ENCODE measurements around the gene ZFHX3. TPM values are rescaled to one million over a fixed set of nuclear protein-coding genes. Genes with fewer than 3 reads are reported as not detected.

ZFHX3 gene
- total and polyA plus RNA-seq, 2 experiments from 2014 or later: 2.8 to 3.9 TPM

GRCh38 chr16:72873853-72874252 is 174.1 kb downstream of the ZFHX3 start:
- no peaks in the 10 kb centered on the region for H3F3A ChIP-seq (ENCODE audit: insufficient read depth)
- TF ChIP-seq EZH2 (IDR thresholded peaks at IDR 0.05; ENCODE audit: insufficient read depth, poor library complexity, severe bottlenecking) (no peak), EZH2phosphoT487 (IDR thresholded peaks at IDR 0.05; ENCODE audit: insufficient read depth, low read depth) (no peak)
- no peaks in the 10 kb centered on the region for H3K36me3 ChIP-seq (ENCODE audit: low read depth)
- no peaks in the 10 kb centered on the region for H4K20me1 ChIP-seq (ENCODE audit: insufficient read depth)
- WGBS, 2 experiments (ENCODE audit: low coverage in 1 of 2, low lambda C conversion rate in 2 of 2, missing lambda C conversion rate in 2 of 2): 91 to 94% methylated on average over 8 of the region's 8 CpGs
- in situ Hi-C loops (cut with MboI): no loop called here
- H3K4me1 ChIP-seq (ENCODE audit: insufficient read depth): peaks cover 14% of the 10 kb centered on the region
- DNase-seq: no peak
- no peaks in the 10 kb centered on the region for H3K79me2 ChIP-seq (ENCODE audit: insufficient read depth)
- no peak overlapping the region for H3K27ac ChIP-seq
- no peak overlapping the region for H2AFZ ChIP-seq
- H3K9me2 ChIP-seq (ENCODE audit: insufficient read depth): no peaks in the 10 kb centered on the region
- no peak overlapping the region for H3K4me3 ChIP-seq
- H3K4me2 ChIP-seq (ENCODE audit: unreplicated experiment): no peak overlapping the region
- H3K9ac ChIP-seq: no peak overlapping the region
- H3K27me3 ChIP-seq (replicated peaks; ENCODE audit: insufficient read depth): no peaks in the 10 kb centered on the region
- H3K9me3 ChIP-seq (ENCODE audit: low read depth): no peaks in the 10 kb centered on the region

DNA sequence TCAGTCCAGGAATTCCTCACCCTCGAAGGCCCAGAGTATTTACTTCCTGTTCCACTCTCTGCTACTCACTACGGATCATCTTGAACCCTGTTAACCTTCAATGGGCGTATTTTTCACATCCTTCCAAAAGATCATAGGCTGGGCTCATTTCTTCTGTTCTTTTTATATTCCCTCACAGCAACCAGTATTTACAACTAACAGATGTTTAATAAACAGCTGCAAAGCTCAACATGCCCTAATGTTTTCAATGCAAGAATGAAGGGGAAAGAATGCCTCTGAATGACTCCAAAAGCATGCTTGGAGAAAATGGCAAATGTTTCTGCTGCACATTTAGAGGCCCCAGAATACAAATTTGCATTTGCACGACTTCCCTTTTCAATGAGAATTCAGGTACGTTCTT is 174.9 kb downstream of the ZFHX3 start:
- no peaks in the 10 kb centered on the region for H3K36me3 ChIP-seq (ENCODE audit: low read depth)
- peaks cover 12% of the 10 kb centered on the region for H3K4me1 ChIP-seq (ENCODE audit: insufficient read depth)
- H3K9me3 ChIP-seq (ENCODE audit: low read depth): no peaks in the 10 kb centered on the region
- no peaks in the 10 kb centered on the region for H3K79me2 ChIP-seq (ENCODE audit: insufficient read depth)
- H3K4me3 ChIP-seq: no peak overlapping the region
- H3K9me2 ChIP-seq (ENCODE audit: insufficient read depth): no peaks in the 10 kb centered on the region
- WGBS, 2 experiments (ENCODE audit: low coverage in 1 of 2, low lambda C conversion rate in 2 of 2, missing lambda C conversion rate in 2 of 2): 64 to 68% methylated on average over 5 of the region's 5 CpGs
- H3K9ac ChIP-seq: no peak overlapping the region
- no peaks in the 10 kb centered on the region for H3K27me3 ChIP-seq (replicated peaks; ENCODE audit: insufficient read depth)
- no peak overlapping the region for H3K27ac ChIP-seq
- no peak for DNase-seq
- H3F3A ChIP-seq (ENCODE audit: insufficient read depth): no peaks in the 10 kb centered on the region
- in situ Hi-C loops (cut with MboI): no loop called here
- no peak overlapping the region for H3K4me2 ChIP-seq (ENCODE audit: unreplicated experiment)
- TF ChIP-seq EZH2phosphoT487 (IDR thresholded peaks at IDR 0.05; ENCODE audit: insufficient read depth, low read depth) (no peak), EZH2 (IDR thresholded peaks at IDR 0.05; ENCODE audit: insufficient read depth, poor library complexity, severe bottlenecking) (no peak)
- no peaks in the 10 kb centered on the region for H4K20me1 ChIP-seq (ENCODE audit: insufficient read depth)
- H2AFZ ChIP-seq: no peak overlapping the region

DNA sequence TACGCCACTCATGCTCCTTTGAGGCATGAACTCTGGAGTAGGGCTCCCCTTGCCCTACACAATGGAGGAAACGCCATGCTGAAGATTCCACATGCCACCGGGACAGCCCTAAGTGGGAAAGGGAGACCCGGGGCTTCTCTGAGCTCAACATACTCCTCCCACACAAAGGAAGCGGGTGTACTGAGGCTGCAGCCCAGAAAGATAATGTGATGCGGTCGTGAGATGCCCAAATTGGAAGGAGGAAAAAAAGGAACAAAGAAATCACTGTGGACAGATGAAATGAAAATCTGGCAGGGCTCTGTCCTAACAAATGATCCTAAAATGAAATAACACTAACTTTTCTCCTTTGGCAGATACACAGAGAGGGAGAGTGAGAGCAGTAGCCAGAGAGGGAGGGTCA is 182.1 kb downstream of the ZFHX3 start:
- H3K27me3 ChIP-seq (replicated peaks; ENCODE audit: insufficient read depth): no peaks in the 10 kb centered on the region
- H2AFZ ChIP-seq: no peak overlapping the region
- no peak overlapping the region for H3K4me2 ChIP-seq (ENCODE audit: unreplicated experiment)
- in situ Hi-C loops (cut with MboI): no loop called here
- no peaks in the 10 kb centered on the region for H3K9me2 ChIP-seq (ENCODE audit: insufficient read depth)
- no peaks in the 10 kb centered on the region for H3K4me1 ChIP-seq (ENCODE audit: insufficient read depth)
- DNase-seq: no peak
- H3K4me3 ChIP-seq: no peak overlapping the region
- peaks cover 7% of the 10 kb centered on the region; the same call in 1 of the 2 replicates for H3K79me2 ChIP-seq (ENCODE audit: insufficient read depth)
- no peaks in the 10 kb centered on the region for H3K9me3 ChIP-seq (ENCODE audit: low read depth)
- no peaks in the 10 kb centered on the region for H4K20me1 ChIP-seq (ENCODE audit: insufficient read depth)
- H3K9ac ChIP-seq: no peak overlapping the region
- no peaks in the 10 kb centered on the region for H3F3A ChIP-seq (ENCODE audit: insufficient read depth)
- TF ChIP-seq EZH2 (IDR thresholded peaks at IDR 0.05; ENCODE audit: insufficient read depth, poor library complexity, severe bottlenecking) (no peak), EZH2phosphoT487 (IDR thresholded peaks at IDR 0.05; ENCODE audit: insufficient read depth, low read depth) (no peak)
- no peak overlapping the region for H3K27ac ChIP-seq
- 92% methylated on average over 7 of the region's 7 CpGs for WGBS, 2 experiments (ENCODE audit: low coverage in 1 of 2, low lambda C conversion rate in 2 of 2, missing lambda C conversion rate in 2 of 2)
- no peaks in the 10 kb centered on the region for H3K36me3 ChIP-seq (ENCODE audit: low read depth)

- Histone ChIP-seq H3K79me2 (ENCODE audit: insufficient read depth) (peaks cover 7% of the 10 kb centered on the region; the same call in 1 of the 2 replicates), H3K4me1 (ENCODE audit: insufficient read depth) (no peaks in the 10 kb centered on the region), H3K4me3 (no peak overlapping the region), H3F3A (ENCODE audit: insufficient read depth) (no peaks in the 10 kb centered on the region), H2AFZ (no peak overlapping the region), H3K9me2 (ENCODE audit: insufficient read depth) (no peaks in the 10 kb centered on the region), H3K9me3 (ENCODE audit: low read depth) (no peaks in the 10 kb centered on the region), H3K36me3 (ENCODE audit: low read depth) (no peaks in the 10 kb centered on the region), H3K27me3 (replicated peaks; ENCODE audit: insufficient read depth) (no peaks in the 10 kb centered on the region), H3K27ac (no peak overlapping the region), H3K4me2 (ENCODE audit: unreplicated experiment) (no peak overlapping the region), H4K20me1 (ENCODE audit: insufficient read depth) (no peaks in the 10 kb centered on the region), H3K9ac (no peak overlapping the region)
- no peak for DNase-seq
- 94 to 96% methylated on average over 5 of the region's 5 CpGs for WGBS, 2 experiments (ENCODE audit: low coverage in 1 of 2, low lambda C conversion rate in 2 of 2, missing lambda C conversion rate in 2 of 2)
- in situ Hi-C loops (cut with MboI): no loop called here
- no peak for TF ChIP-seq EZH2 (IDR thresholded peaks at IDR 0.05; ENCODE audit: insufficient read depth, poor library complexity, severe bottlenecking)
- TF ChIP-seq EZH2phosphoT487 (IDR thresholded peaks at IDR 0.05; ENCODE audit: insufficient read depth, low read depth): no peak
Measured at GRCh38 chr16:72865258-72865657, 182.7 kb downstream of the ZFHX3 start.

Data from GM23248 (cell line).